Measurements from ENCODE around the gene TLR1.

- TF ChIP-seq POLR2A (IDR thresholded peaks at IDR 0.05) (no peak), CTCF (IDR thresholded peaks at IDR 0.05) (no peak)
Measured at GRCh38 chr4:38752941-38753806, 51.4 kb downstream of the TLR1 start.
